Stimulated activated CD8-positive, alpha-beta memory T cell treated with anti-CD3 and anti-CD28 coated beads, Interleukin-7, amount 100 ng/mL, for 1 hour (primary cell): Measurements from ENCODE around the gene MED12L.

Source experiments
- DNase-seq, 2 donors: peaks; one replicate each; pipeline ENCODE4 v3.0.0-alpha.2; 2020; ENCODE audit warnings: low read depth in 2 of 2

Gene MED12L

GRCh38 chr3:151086484-151087456 lies 1.3 kb downstream of the MED12L start:
- peak; percentile 34 to 37 for DNase-seq

DNA sequence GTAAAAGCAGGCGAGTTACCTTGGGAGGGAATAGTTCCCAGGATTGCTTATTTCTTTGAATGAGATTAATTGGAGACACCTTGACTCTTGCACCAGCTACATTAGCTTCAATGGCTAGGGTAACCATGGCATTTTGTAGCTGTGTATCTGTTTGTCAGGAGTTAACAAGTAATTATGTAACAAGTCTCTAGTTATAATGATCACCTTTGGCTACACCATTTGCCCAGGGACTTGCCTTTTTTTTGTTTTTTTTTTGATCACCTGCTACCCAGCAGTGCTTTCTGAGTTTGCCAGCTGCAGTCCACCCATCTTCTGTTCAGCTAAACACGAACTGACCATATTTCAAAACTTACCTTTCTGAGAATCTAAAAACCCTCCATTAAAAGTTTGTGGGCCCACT lies 2.2 kb downstream of the MED12L start:
- no peak for DNase-seq

DNA sequence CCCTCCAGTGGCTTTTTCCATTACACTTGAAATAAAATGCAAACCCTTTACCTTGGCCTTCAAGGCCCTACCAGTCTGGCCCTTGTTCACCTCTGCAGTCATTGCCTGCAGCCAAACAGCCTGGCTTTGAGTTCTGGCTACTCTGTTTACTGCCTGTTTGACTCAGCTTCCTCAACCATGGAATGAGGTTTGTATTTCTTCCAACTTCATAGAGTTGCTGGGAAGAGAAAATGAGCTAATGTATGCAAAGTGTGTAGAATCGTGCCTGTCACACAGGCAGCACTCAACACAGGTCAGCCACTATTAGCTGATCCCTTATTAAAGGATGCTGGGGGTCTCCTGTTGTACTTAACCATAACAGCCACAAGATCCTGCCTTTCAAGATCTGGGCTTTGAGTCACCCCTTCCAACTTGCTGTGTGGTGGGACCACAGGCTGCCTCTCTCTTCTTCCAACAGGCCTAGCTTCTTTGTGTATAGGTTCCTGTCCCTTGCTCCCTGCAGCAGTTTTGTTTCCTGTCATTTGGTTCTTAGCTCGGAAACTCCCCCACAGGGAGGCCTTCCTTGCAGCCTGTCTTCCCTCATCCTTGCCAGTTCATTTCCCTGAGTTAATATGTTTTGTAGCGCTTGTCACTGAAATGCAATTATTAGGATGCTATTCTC lies 6.4 kb downstream of the MED12L start:
- DNase-seq: no peak

DNA sequence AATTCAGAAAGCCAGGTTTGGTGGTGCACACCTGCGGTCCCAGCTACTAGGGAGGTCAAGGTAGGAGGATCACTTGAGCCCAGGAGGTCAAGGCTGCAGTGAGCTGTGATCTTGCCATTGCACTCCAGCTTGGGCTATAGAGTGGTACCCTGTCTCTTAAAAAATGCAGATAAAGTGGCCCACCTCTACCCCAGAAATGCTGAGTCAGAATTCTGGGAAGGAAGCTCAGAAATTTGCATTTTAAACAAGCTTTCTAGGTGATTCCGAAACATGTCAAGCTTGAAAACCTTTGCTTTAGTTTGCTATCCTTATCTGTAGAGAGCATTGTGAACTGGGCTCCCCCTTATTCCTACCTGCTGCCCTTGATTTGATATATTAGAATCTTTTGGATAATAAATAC lies 7.7 kb downstream of the MED12L start:
- DNase-seq: no peak

DNA sequence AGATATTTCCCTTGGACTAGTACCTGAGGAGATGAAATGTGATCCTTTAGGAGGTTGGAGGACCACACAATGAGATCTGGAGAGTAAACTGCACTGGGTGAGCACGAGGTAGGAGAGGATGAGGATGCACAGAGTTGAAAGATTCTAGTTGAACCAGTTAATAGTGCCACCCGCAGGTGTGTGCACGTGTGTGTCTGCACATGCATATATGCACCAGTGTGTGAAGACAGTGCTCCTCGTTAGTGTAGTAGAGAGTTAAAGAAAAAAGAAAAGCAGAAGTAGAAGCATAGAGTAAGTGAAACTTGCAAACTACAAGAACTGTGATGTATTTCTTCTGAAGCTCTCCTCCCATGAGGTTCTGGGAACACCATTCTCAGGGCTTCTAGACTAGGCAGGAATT lies 8.4 kb downstream of the MED12L start:
- no peak for DNase-seq

DNA sequence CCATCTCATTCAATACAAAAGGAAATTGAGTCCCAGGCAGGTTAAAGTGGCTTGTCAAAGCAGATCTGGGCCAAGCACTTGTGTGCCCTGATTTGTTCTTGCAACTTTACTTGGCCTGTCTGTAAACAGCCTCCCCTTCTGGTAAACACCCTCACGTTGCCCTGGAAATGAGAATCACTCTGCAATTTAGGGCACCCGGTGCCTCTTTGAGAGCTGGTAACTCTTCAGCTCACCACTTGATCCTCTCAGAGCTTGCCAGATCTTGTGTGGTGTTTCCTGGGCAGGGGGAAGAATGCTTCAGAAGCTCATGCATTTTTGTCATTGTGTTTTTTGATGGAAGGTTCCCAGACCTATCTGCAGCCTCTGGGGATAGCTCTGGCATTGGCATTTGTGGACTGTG lies 11.3 kb downstream of the MED12L start:
- DNase-seq: no peak

- no peak for DNase-seq
Observed at GRCh38 chr3:151100076-151100475, 14.6 kb downstream of the MED12L start.

DNA sequence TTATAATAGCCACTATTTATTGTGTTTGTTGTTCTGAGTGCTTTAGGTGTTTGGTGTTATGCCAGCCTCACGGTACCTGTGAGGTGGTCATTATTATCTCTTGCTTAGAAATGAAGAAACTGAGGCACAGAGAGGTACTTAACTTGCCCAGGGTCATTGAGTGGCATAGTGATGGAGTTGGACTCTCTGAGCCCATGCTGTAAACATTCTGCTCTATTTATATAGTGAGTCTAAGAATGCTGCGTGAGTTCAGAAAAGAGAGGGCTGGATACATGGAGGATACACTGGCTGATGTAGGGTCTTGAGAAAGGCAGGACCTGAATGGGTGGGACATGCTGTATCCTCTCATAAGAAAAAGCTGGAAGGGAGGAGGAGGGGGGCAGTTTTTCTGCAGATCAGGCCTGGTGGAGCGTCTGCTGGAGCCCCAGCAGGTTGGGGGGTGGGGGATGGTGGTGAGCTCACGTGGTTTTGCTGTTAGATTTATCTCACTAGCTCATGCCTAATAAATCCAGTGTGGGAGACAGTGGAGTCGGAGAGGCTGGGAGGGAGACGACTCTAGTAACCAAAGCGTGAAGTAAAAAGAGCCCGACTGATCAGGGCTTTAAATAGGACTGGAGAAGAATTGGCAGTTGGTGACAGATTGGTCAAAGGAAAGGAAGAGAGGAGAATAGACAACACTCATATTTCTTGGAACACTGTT lies 16.0 kb downstream of the MED12L start:
- no peak for DNase-seq

- DNase-seq: no peak
Observed at GRCh38 chr3:151106311-151106710, 20.8 kb downstream of the MED12L start.

GRCh38 chr3:151107177-151107576 lies 21.7 kb downstream of the MED12L start:
- no peak for DNase-seq

GRCh38 chr3:151107701-151108100 lies 22.2 kb downstream of the MED12L start:
- no peak for DNase-seq

GRCh38 chr3:151109286-151109800 lies 23.9 kb downstream of the MED12L start:
- no peak for DNase-seq

- DNase-seq: no peak
Observed at GRCh38 chr3:151112731-151113130, 27.3 kb downstream of the MED12L start.

DNA sequence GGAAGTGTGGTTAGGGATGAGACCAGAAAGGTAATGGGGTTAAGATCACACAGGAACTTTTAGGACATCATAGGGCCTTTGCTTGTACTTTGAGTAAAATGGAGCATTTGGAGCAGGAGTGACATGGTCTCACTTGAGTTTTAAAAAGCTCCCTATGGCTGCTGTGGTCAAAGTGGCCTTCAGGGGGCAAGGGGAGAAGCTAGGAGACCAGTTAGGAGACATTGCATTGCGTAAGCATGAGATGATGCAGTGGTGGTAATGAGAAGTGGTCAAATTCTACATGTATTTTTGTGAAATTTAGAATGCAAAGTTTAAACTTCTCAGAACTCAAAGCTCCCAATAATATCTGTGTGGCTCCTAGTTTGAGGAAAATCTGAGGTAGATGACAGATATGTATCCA lies 27.9 kb downstream of the MED12L start:
- DNase-seq: no peak

GRCh38 chr3:151117047-151117446 lies 31.6 kb downstream of the MED12L start:
- DNase-seq: no peak

- no peak for DNase-seq
Observed at GRCh38 chr3:151119188-151119587, 33.7 kb downstream of the MED12L start.

DNA sequence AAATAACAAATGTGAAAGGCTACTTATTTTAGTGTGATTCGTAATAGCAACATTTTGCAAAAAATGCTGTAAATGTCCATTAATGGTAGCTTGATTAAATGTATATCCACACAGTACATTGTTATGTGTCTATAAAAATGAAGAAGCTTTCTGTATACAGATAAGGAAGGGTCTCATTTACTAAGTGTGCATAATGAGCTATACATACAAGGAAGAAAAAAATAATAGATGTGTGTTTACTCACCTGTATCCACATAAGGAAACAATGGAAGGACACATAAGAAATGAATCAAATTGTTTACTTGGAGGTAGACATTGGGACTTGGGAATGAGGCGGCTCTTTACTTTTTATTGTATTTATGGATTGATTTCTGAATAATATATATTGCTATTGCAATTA lies 34.9 kb downstream of the MED12L start:
- no peak for DNase-seq

DNA sequence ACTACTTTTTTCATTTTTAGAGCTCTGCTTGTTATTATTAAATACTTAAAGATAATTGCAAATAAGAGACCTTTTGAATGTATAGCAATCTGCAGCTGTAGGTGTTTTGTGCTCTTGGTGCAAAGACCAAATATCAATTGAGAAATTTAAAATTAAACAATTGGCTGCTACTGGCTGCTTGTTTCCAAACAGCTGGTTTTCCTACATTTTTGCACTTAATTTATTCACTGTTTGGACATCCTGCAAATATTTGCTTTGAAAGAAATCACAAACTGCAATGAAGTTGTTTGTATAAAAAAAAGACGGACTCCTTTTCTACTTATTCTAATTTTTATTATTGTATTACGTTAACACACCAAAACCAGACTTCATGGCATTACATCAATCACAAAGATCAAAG lies 35.6 kb downstream of the MED12L start:
- no peak for DNase-seq

GRCh38 chr3:151123827-151124226 lies 38.4 kb downstream of the MED12L start:
- DNase-seq: no peak

- DNase-seq: no peak
Observed at GRCh38 chr3:151124476-151124875, 39.0 kb downstream of the MED12L start.

GRCh38 chr3:151130428-151130827 lies 45.0 kb downstream of the MED12L start:
- no peak for DNase-seq

DNA sequence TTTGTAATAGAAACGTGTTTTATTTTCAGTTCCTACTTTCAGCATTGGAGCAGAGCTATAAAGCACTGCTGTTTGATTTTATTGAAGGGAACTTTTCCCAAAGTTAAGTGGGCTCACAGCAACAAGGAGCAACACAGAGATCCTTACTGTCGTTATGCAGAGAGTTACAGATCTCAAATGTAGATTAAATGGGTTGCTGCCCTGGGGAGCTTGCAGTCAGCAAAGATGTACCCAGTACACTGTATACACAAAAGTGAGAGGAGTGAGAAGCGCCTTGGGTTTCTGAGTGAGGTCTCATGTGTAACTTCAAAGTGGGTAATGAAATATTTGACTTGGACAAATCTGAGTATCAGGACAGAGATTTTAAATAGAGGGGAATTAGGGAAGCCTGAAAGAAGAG lies 47.7 kb downstream of the MED12L start:
- no peak for DNase-seq
